ENCODE data around the gene NAALADL2. TPM values are rescaled to one million over a fixed set of nuclear protein-coding genes. Genes with fewer than 3 reads are reported as not detected.

NAALADL2 gene
- total RNA-seq, 1 donor from 2014 or later = 5.9 TPM

- Histone ChIP-seq H3K27me3 (no peaks in the 10 kb centered on the region), H3K36me3 (no peaks in the 10 kb centered on the region), H3K9me3 (no peaks in the 10 kb centered on the region), H3K4me1 (no peaks in the 10 kb centered on the region), H3K4me3 (no peak overlapping the region), H3K27ac (no peak overlapping the region)
- TF ChIP-seq CTCF (IDR thresholded peaks at IDR 0.05) = no peak
- no peak for DNase-seq (ENCODE audit: low spot score in 2 of 2)
- intact Hi-C loops (cut with DNase I) = no loop called here
Measured at GRCh38 chr3:175640958-175641357, 781.8 kb downstream of the NAALADL2 start.

- intact Hi-C loops (cut with DNase I) = no loop called here
- Histone ChIP-seq H3K27ac (no peak overlapping the region), H3K9me3 (no peaks in the 10 kb centered on the region), H3K27me3 (no peaks in the 10 kb centered on the region), H3K4me3 (no peak overlapping the region), H3K36me3 (no peaks in the 10 kb centered on the region), H3K4me1 (peaks cover 0 to 5% of the 10 kb centered on the region in 2 donors)
- no peak for TF ChIP-seq CTCF (IDR thresholded peaks at IDR 0.05)
- DNase-seq (ENCODE audit: low spot score in 2 of 2) = no peak
Measured at GRCh38 chr3:175646865-175647264, 787.7 kb downstream of the NAALADL2 start.

- DNase-seq (ENCODE audit: low spot score in 2 of 2) = no peak
- Histone ChIP-seq H3K36me3 (no peaks in the 10 kb centered on the region), H3K9me3 (no peaks in the 10 kb centered on the region), H3K27ac (peak overlapping the region in 1 of 2 donors; percentile 32), H3K4me3 (no peak overlapping the region), H3K27me3 (no peaks in the 10 kb centered on the region), H3K4me1 (peaks cover 0 to 5% of the 10 kb centered on the region in 2 donors)
- intact Hi-C loops (cut with DNase I) = no loop called here
- no peak for TF ChIP-seq CTCF (IDR thresholded peaks at IDR 0.05)
Measured at GRCh38 chr3:175648899-175649298, 789.8 kb downstream of the NAALADL2 start.

- peak overlapping the region; percentile 2 to 48 for H3K27ac ChIP-seq
- no peak for DNase-seq (ENCODE audit: low spot score in 2 of 2)
Measured at GRCh38 chr3:175651716-175652115, 792.6 kb downstream of the NAALADL2 start.

GRCh38 chr3:175655351-175655750 lies 796.2 kb downstream of the NAALADL2 start:
- no peaks in the 10 kb centered on the region for H3K27me3 ChIP-seq
- no peaks in the 10 kb centered on the region for H3K4me1 ChIP-seq
- intact Hi-C loops (cut with DNase I) = no loop called here
- H3K27ac ChIP-seq = no peak overlapping the region
- no peak for TF ChIP-seq CTCF (IDR thresholded peaks at IDR 0.05)
- DNase-seq (ENCODE audit: low spot score in 2 of 2) = no peak
- H3K36me3 ChIP-seq = no peaks in the 10 kb centered on the region
- H3K9me3 ChIP-seq = no peaks in the 10 kb centered on the region
- no peak overlapping the region for H3K4me3 ChIP-seq

More at GRCh38 chr3:175651716-175652115, 792.6 kb downstream of the NAALADL2 start:
- intact Hi-C loops (cut with DNase I) = no loop called here
- no peaks in the 10 kb centered on the region for H3K36me3 ChIP-seq
- peaks cover 0 to 5% of the 10 kb centered on the region in 2 donors for H3K4me1 ChIP-seq
- TF ChIP-seq CTCF (IDR thresholded peaks at IDR 0.05) = no peak
- no peaks in the 10 kb centered on the region for H3K27me3 ChIP-seq
- H3K4me3 ChIP-seq = peak overlapping the region; percentile 19 to 48
- no peaks in the 10 kb centered on the region for H3K9me3 ChIP-seq

- intact Hi-C loops (cut with DNase I) = no loop called here
- Histone ChIP-seq H3K4me1 (no peaks in the 10 kb centered on the region), H3K27me3 (no peaks in the 10 kb centered on the region), H3K9me3 (no peaks in the 10 kb centered on the region), H3K4me3 (no peak overlapping the region), H3K36me3 (no peaks in the 10 kb centered on the region), H3K27ac (no peak overlapping the region)
- no peak for DNase-seq (ENCODE audit: low spot score in 2 of 2)
- TF ChIP-seq CTCF (IDR thresholded peaks at IDR 0.05) = no peak
Measured at GRCh38 chr3:175656461-175656860, 797.3 kb downstream of the NAALADL2 start.
